ENCODE measurements around the gene PI16.
"Not testable (repeated sequence)": the region's sequence is repeated elsewhere in the genome, so short reads cannot be mapped to it uniquely, and the experiment has no call there.

Gene PI16

GRCh38 chr6:36929607-36930006 is 24.9 kb upstream of the PI16 start:
- DNase-seq: no peak

GRCh38 chr6:36930483-36930882 is 24.1 kb upstream of the PI16 start:
- DNase-seq: no peak

GRCh38 chr6:36933102-36933501 is 21.4 kb upstream of the PI16 start:
- no peak for DNase-seq

- no peak for DNase-seq
Measured at GRCh38 chr6:36933519-36933918, 21.0 kb upstream of the PI16 start.

- no peak for DNase-seq
Measured at GRCh38 chr6:36934901-36935300, 19.6 kb upstream of the PI16 start.

GRCh38 chr6:36936824-36937223 is 17.7 kb upstream of the PI16 start:
- DNase-seq: no peak

- no peak for DNase-seq
Measured at GRCh38 chr6:36937896-36938295, 16.6 kb upstream of the PI16 start.

GRCh38 chr6:36938536-36938935 is 16.0 kb upstream of the PI16 start:
- no peak for DNase-seq

GRCh38 chr6:36939005-36939404 is 15.5 kb upstream of the PI16 start:
- not testable (repeated sequence) for DNase-seq

GRCh38 chr6:36940027-36940426 is 14.5 kb upstream of the PI16 start:
- no peak for DNase-seq

- not testable (repeated sequence) for DNase-seq
Measured at GRCh38 chr6:36941561-36941960, 13.0 kb upstream of the PI16 start.

GRCh38 chr6:36942329-36942728 is 12.2 kb upstream of the PI16 start:
- DNase-seq: not testable (repeated sequence)

GRCh38 chr6:36944650-36945049 is 9.9 kb upstream of the PI16 start:
- DNase-seq: no peak

GRCh38 chr6:36945301-36945700 is 9.2 kb upstream of the PI16 start:
- DNase-seq: no peak

- no peak for DNase-seq
Measured at GRCh38 chr6:36946526-36946925, 8.0 kb upstream of the PI16 start.

GRCh38 chr6:36947570-36948351 is 6.8 kb upstream of the PI16 start:
- DNase-seq: no peak

GRCh38 chr6:36949076-36949475 is 5.5 kb upstream of the PI16 start:
- DNase-seq: not testable (repeated sequence)

GRCh38 chr6:36949636-36950035 is 4.9 kb upstream of the PI16 start:
- no peak for DNase-seq

- DNase-seq: no peak
Measured at GRCh38 chr6:36953931-36954261, 642 bp upstream of the PI16 start.

- no peak for DNase-seq
Measured at GRCh38 chr6:36955136-36955535, 598 bp downstream of the PI16 start.

GRCh38 chr6:36955671-36956445 is 1.3 kb downstream of the PI16 start:
- DNase-seq: no peak

GRCh38 chr6:36956446-36956820 is 1.9 kb downstream of the PI16 start:
- no peak for DNase-seq

GRCh38 chr6:36957773-36958271 is 3.3 kb downstream of the PI16 start:
- DNase-seq: no peak
